HUES48 (cell line): Measurements from ENCODE around the gene ZNF280C.

Experiments
- H3K27ac ChIP-seq: one replicate; pipeline ENCODE4 v1.7.0; 2013; ENCODE audit warnings: low read depth, low read length, inconsistent platforms
- H3K27me3 ChIP-seq: 2 replicates; pipeline ENCODE4 v1.6.1; 2013; ENCODE audit warnings: mild to moderate bottlenecking, low read length; ENCODE audit not compliant: control insufficient read depth, insufficient read depth
- H3K36me3 ChIP-seq: 2 replicates; pipeline ENCODE4 v1.6.1; 2013; ENCODE audit warnings: low read length; ENCODE audit not compliant: control insufficient read depth, insufficient read depth
- H3K4me1 ChIP-seq: 2 replicates; pipeline ENCODE4 v1.6.1; 2013; ENCODE audit warnings: mild to moderate bottlenecking, low read length; ENCODE audit not compliant: control insufficient read depth, insufficient read depth
- H3K4me3 ChIP-seq: 2 replicates; pipeline ENCODE4 v1.5.1; 2013; ENCODE audit warnings: mild to moderate bottlenecking, low read depth, low read length
- H3K9ac ChIP-seq: 2 replicates; pipeline ENCODE4 v1.6.1; 2013; ENCODE audit warnings: mild to moderate bottlenecking, low read depth, low read length, moderate library complexity
- H3K9me3 ChIP-seq: 2 replicates; pipeline ENCODE4 v1.6.1; 2013; ENCODE audit warnings: low read length; ENCODE audit not compliant: control insufficient read depth, insufficient read depth

ZNF280C gene

GRCh38 chrX:130165181-130165702, 103.5 kb downstream of the ZNF280C start:
- 0 out of 2 replicates have a peak, but pooled peaks cover 3% of the 10 kb centered on the region for H3K27me3 ChIP-seq
- H3K36me3 ChIP-seq, result no peaks in the 10 kb centered on the region
- no peaks in the 10 kb centered on the region for H3K9me3 ChIP-seq
- H3K4me1 ChIP-seq, result peaks cover 13% of the 10 kb centered on the region
- H3K27ac ChIP-seq, result peak overlapping the region; percentile 82
- peak overlapping the region; percentile 78 for H3K4me3 ChIP-seq
- peak overlapping the region; percentile 79 for H3K9ac ChIP-seq

DNA sequence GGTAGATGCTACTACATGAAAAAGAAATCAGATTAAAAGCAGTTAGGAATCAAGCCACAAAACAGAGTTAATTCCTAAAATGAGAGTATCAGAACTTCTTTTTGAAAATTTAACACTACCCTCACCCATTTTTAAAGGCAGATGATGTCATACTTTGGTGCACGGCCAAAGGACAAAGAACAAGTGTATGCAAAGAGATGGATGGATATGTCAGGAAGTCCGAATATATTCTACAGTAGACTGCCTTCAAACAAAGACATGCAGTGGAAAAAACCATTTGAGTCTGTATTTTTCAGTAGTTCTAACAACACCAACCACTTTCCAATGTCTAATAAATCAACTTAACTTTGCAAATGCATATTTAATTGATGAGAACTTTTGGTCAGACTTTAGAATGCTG, 105.3 kb downstream of the ZNF280C start:
- Histone ChIP-seq H3K4me3 (no peak overlapping the region), H3K4me1 (peaks cover 13% of the 10 kb centered on the region; the same call in 1 of the 2 replicates), H3K27ac (no peak overlapping the region), H3K36me3 (no peaks in the 10 kb centered on the region), H3K27me3 (no peaks in the 10 kb centered on the region), H3K9ac (no peak overlapping the region), H3K9me3 (no peaks in the 10 kb centered on the region)

DNA sequence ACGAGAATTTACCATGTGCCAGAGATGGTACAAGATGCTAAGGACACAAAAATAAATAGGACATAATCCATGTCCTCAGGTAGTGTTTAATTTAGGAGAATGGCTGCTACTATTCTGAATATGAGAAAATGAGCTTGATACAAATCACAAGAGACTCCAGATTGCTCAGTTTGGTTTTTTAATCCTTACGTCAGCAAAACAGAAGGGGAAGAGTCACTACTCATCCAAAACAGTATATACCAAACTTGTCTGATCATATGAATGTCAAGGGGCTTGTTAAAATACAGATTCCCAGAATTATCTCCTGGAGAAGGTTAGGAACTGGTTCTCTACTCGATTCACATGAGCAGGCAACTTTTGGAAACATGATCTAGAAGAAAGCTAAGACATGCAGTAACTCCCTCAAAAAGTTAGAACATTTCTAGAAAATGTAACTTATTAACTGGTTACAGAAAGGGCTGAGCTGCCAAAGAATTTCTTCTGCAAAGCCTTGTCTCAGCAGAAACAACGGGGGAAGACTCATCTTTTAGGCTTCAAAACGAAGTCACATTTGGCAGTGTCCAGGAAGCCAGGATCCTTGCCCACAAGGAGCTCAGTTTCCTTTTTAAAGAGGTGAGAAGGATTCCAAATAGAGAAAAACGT, 106.5 kb downstream of the ZNF280C start:
- Histone ChIP-seq H3K9ac (no peak overlapping the region), H3K4me1 (peaks cover 13% of the 10 kb centered on the region; the same call in 1 of the 2 replicates), H3K27ac (no peak overlapping the region), H3K27me3 (no peaks in the 10 kb centered on the region), H3K36me3 (no peaks in the 10 kb centered on the region), H3K4me3 (no peak overlapping the region), H3K9me3 (no peaks in the 10 kb centered on the region)

DNA sequence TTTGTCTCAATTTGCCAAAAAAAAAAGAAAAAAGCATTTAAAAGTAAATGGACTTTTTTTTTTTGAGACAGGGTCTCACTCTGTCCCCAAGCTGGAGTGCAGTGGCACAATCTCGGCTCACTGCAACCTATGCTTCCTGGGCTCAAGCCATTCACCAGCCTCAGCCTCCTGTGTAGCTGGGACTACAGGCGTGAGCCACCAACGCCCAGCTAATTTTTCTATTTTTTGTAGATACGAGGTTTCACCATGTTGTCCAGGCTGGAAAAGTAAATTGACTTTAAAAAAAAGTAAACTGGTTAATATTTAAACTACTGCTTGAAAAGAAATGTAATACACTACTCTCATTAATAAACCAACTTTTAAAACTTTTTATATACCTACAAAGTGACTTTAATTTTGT, 108.9 kb downstream of the ZNF280C start:
- Histone ChIP-seq H3K27ac (no peak overlapping the region), H3K9ac (no peak overlapping the region), H3K9me3 (no peaks in the 10 kb centered on the region), H3K27me3 (no peaks in the 10 kb centered on the region), H3K4me3 (no peak overlapping the region), H3K36me3 (peaks cover 4% of the 10 kb centered on the region), H3K4me1 (peaks cover 7% of the 10 kb centered on the region; the same call in 1 of the 2 replicates)

DNA sequence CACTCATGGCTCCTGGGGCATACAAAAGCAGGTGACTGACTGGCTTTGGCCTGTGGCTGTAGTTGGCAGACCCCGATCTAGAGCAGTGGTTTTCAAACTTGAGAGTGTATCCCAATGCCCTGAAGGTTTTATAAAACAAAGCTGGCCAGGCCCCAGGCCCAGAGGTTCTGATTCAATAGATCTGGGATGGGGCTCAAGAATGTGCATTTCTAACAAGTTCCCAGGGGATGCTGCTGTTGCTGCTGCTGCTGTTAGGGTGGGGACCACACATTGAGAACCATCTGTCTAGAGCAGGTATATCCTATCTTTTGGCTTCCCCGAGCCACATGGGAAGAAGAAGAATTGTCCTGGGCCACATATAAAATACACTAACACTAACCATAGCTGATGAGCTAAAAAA, 110.4 kb downstream of the ZNF280C start:
- Histone ChIP-seq H3K9me3 (no peaks in the 10 kb centered on the region), H3K4me1 (no peaks in the 10 kb centered on the region), H3K36me3 (peaks cover 12% of the 10 kb centered on the region), H3K4me3 (no peak overlapping the region), H3K9ac (no peak overlapping the region), H3K27me3 (no peaks in the 10 kb centered on the region), H3K27ac (no peak overlapping the region)

DNA sequence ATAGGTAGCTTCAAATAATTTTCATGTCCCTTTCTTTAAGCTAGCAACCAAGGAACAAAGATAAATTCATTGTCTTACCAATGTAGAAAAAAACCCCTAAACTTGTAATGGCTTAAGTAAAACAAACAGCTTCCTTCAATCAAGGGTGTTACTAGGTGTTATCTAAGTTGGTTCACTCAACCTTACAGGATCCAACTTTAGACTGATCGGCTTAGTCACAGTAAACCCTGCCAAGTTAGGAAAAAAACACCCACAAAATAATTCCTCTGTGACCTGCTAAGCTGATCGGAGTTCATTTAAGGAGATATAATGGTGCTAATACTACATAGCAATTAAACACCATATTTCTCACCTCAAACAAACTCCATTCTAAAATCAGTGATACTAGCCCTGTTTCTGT, 113.1 kb downstream of the ZNF280C start:
- no peaks in the 10 kb centered on the region for H3K27me3 ChIP-seq
- H3K27ac ChIP-seq, result no peak overlapping the region
- H3K36me3 ChIP-seq, result peaks cover 12% of the 10 kb centered on the region
- H3K9ac ChIP-seq, result no peak overlapping the region
- H3K9me3 ChIP-seq, result no peaks in the 10 kb centered on the region
- H3K4me3 ChIP-seq, result no peak overlapping the region
- no peaks in the 10 kb centered on the region for H3K4me1 ChIP-seq
